NB4 (cell line): Measurements from ENCODE around the gene HERC3.

Source experiments
- POLR2A ChIP-seq: IDR thresholded peaks from 2 replicates; pipeline ENCODE4 v1.6.1; 2011; ENCODE audit warnings: mild to moderate bottlenecking; ENCODE audit not compliant: insufficient read length; ENCODE audit errors: extremely low read depth
- TF ChIP-seq, protein P1 (sequence below): IDR thresholded peaks from one replicate; pipeline ENCODE4 v1.5.1; 2012; ENCODE audit warnings: low read depth, low read length
- TF ChIP-seq, protein P2 (sequence below): IDR thresholded peaks from 2 replicates; pipeline ENCODE4 v1.6.1; 2011; ENCODE audit warnings: low read depth, low read length

DNA sequence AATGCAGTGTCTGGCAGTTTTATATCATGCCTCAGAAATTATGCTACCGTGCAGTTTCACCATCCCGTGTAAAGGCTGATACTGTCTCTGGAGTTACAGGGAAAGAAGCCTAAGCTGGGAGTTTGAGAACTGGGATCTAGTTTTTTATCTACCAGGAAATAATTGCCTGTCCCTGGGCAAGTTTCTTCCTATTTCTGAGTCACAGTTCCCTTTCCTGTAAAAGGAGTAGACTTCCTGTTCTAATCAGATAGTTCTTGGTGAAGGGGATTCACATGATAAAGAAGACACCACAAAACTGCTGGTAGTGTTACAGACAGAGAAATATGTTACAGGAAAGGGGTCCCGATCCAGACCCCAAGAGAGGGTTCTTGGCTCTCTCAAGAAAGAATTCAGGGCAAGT lies 17.1 kb downstream of the HERC3 start:
- TF ChIP-seq, protein P1, sequence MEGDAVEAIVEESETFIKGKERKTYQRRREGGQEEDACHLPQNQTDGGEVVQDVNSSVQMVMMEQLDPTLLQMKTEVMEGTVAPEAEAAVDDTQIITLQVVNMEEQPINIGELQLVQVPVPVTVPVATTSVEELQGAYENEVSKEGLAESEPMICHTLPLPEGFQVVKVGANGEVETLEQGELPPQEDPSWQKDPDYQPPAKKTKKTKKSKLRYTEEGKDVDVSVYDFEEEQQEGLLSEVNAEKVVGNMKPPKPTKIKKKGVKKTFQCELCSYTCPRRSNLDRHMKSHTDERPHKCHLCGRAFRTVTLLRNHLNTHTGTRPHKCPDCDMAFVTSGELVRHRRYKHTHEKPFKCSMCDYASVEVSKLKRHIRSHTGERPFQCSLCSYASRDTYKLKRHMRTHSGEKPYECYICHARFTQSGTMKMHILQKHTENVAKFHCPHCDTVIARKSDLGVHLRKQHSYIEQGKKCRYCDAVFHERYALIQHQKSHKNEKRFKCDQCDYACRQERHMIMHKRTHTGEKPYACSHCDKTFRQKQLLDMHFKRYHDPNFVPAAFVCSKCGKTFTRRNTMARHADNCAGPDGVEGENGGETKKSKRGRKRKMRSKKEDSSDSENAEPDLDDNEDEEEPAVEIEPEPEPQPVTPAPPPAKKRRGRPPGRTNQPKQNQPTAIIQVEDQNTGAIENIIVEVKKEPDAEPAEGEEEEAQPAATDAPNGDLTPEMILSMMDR: no peak
- TF ChIP-seq POLR2A: no peak
- TF ChIP-seq, protein P2, sequence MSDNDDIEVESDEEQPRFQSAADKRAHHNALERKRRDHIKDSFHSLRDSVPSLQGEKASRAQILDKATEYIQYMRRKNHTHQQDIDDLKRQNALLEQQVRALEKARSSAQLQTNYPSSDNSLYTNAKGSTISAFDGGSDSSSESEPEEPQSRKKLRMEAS: no peak
